Measurements from ENCODE around the gene HBB. TPM values are rescaled to one million over a fixed set of nuclear protein-coding genes. Genes with fewer than 3 reads are reported as not detected.

Gene HBB
- total and polyA plus RNA-seq, 4 donors, result 5.7 to 3,950 (median 50.2) TPM

DNA sequence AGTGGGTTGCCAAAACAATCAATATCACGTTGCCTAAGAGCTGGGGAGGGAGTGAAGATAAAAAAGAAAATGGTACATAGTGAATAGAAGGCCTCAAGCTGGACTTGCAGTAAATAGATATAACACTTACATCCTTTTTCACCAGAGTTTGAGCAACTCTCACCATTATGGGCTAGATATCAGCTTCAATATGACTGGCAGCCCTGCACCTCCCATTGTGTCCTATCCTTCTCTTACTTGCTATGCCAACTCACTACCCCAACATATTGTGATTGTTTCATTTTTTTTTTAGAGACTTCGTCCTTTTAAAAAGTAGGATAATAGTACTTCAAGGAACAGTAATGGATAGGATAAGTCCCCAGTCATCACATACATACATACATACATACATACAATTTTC, 15.3 kb upstream of the HBB start:
- H3K27me3 ChIP-seq (ENCODE audit: control insufficient read depth in 4 of 4, insufficient read depth in 4 of 4, low read length in 3 of 4), result peaks cover 0 to 3% (median 0%) of the 10 kb centered on the region in 4 donors
- 49% methylated on average over 2 of the region's 2 CpGs for WGBS
- DNase-seq (ENCODE audit: low spot score), result no peak
- no peak overlapping the region for H3K27ac ChIP-seq (ENCODE audit: low read depth in 1 of 2, low read length in 2 of 2)
- H3K36me3 ChIP-seq (ENCODE audit: control insufficient read depth in 4 of 4, insufficient read depth in 3 of 4, low read depth in 1 of 4, low read length in 3 of 4), result no peaks in the 10 kb centered on the region
- no peaks in the 10 kb centered on the region for H3K4me1 ChIP-seq (ENCODE audit: control insufficient read depth in 4 of 4, insufficient read depth in 4 of 4, low read length in 3 of 4)
- no peak overlapping the region for H3K9ac ChIP-seq (ENCODE audit: low read depth in 1 of 2, low read length in 2 of 2)
- H3K4me3 ChIP-seq (ENCODE audit: low read depth in 1 of 3, low read length in 3 of 3), result no peak overlapping the region
- peaks cover 0 to 2% (median 0%) of the 10 kb centered on the region in 4 donors for H3K9me3 ChIP-seq (ENCODE audit: control insufficient read depth in 4 of 4, low read length in 3 of 4)
- TF ChIP-seq HNF4G (IDR thresholded peaks at IDR 0.05) (no peak), SP1 (IDR thresholded peaks at IDR 0.05) (no peak), FOXA2 (IDR thresholded peaks at IDR 0.05) (no peak), TAF1 (conservative IDR thresholded peaks at IDR 0.05) (no peak), RXRA (IDR thresholded peaks at IDR 0.05) (no peak), FOXA1 (IDR thresholded peaks at IDR 0.05) (no peak), NR2F2 (IDR thresholded peaks at IDR 0.05) (no peak), JUND (IDR thresholded peaks at IDR 0.05) (no peak), GABPA (IDR thresholded peaks at IDR 0.05 in 1 of 2, conservative IDR thresholded peaks at IDR 0.05 in 1 of 2) (no peak), RAD21 (IDR thresholded peaks at IDR 0.05) (no peak), EGR1 (IDR thresholded peaks at IDR 0.05; ENCODE audit: low read depth in 2 of 2) (no peak), HNF4A (conservative IDR thresholded peaks at IDR 0.05) (no peak), YY1 (IDR thresholded peaks at IDR 0.05) (no peak)
- TF ChIP-seq, protein P1, sequence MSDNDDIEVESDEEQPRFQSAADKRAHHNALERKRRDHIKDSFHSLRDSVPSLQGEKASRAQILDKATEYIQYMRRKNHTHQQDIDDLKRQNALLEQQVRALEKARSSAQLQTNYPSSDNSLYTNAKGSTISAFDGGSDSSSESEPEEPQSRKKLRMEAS (IDR thresholded peaks at IDR 0.05), result no peak
- TF ChIP-seq, protein P2, sequence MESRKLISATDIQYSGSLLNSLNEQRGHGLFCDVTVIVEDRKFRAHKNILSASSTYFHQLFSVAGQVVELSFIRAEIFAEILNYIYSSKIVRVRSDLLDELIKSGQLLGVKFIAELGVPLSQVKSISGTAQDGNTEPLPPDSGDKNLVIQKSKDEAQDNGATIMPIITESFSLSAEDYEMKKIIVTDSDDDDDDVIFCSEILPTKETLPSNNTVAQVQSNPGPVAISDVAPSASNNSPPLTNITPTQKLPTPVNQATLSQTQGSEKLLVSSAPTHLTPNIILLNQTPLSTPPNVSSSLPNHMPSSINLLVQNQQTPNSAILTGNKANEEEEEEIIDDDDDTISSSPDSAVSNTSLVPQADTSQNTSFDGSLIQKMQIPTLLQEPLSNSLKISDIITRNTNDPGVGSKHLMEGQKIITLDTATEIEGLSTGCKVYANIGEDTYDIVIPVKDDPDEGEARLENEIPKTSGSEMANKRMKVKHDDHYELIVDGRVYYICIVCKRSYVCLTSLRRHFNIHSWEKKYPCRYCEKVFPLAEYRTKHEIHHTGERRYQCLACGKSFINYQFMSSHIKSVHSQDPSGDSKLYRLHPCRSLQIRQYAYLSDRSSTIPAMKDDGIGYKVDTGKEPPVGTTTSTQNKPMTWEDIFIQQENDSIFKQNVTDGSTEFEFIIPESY (IDR thresholded peaks at IDR 0.05), result no peak
- TF ChIP-seq, protein P3, sequence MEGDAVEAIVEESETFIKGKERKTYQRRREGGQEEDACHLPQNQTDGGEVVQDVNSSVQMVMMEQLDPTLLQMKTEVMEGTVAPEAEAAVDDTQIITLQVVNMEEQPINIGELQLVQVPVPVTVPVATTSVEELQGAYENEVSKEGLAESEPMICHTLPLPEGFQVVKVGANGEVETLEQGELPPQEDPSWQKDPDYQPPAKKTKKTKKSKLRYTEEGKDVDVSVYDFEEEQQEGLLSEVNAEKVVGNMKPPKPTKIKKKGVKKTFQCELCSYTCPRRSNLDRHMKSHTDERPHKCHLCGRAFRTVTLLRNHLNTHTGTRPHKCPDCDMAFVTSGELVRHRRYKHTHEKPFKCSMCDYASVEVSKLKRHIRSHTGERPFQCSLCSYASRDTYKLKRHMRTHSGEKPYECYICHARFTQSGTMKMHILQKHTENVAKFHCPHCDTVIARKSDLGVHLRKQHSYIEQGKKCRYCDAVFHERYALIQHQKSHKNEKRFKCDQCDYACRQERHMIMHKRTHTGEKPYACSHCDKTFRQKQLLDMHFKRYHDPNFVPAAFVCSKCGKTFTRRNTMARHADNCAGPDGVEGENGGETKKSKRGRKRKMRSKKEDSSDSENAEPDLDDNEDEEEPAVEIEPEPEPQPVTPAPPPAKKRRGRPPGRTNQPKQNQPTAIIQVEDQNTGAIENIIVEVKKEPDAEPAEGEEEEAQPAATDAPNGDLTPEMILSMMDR (IDR thresholded peaks at IDR 0.05; ENCODE audit: low read depth, low read length, missing input control), result no peak
- TF ChIP-seq, protein P4, sequence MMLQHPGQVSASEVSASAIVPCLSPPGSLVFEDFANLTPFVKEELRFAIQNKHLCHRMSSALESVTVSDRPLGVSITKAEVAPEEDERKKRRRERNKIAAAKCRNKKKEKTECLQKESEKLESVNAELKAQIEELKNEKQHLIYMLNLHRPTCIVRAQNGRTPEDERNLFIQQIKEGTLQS (IDR thresholded peaks at IDR 0.05), result no peak
- TF ChIP-seq, protein P5, sequence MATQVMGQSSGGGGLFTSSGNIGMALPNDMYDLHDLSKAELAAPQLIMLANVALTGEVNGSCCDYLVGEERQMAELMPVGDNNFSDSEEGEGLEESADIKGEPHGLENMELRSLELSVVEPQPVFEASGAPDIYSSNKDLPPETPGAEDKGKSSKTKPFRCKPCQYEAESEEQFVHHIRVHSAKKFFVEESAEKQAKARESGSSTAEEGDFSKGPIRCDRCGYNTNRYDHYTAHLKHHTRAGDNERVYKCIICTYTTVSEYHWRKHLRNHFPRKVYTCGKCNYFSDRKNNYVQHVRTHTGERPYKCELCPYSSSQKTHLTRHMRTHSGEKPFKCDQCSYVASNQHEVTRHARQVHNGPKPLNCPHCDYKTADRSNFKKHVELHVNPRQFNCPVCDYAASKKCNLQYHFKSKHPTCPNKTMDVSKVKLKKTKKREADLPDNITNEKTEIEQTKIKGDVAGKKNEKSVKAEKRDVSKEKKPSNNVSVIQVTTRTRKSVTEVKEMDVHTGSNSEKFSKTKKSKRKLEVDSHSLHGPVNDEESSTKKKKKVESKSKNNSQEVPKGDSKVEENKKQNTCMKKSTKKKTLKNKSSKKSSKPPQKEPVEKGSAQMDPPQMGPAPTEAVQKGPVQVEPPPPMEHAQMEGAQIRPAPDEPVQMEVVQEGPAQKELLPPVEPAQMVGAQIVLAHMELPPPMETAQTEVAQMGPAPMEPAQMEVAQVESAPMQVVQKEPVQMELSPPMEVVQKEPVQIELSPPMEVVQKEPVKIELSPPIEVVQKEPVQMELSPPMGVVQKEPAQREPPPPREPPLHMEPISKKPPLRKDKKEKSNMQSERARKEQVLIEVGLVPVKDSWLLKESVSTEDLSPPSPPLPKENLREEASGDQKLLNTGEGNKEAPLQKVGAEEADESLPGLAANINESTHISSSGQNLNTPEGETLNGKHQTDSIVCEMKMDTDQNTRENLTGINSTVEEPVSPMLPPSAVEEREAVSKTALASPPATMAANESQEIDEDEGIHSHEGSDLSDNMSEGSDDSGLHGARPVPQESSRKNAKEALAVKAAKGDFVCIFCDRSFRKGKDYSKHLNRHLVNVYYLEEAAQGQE (IDR thresholded peaks at IDR 0.05), result no peak

Measured in liver (tissue), 9 donors.